Epithelial cell of prostate (primary cell): ENCODE measurements around the gene SPATA13.
"Not testable (repeated sequence)": the region's sequence is repeated elsewhere in the genome, so short reads cannot be mapped to it uniquely, and the experiment has no call there.

Experiments
- DNase-seq: peaks from one replicate; pipeline ENCODE4 v3.0.0-alpha.2; 2011; ENCODE audit warnings: low read depth, low spot score
- H3K27ac ChIP-seq: fragments of 450-650 bp; 2 replicates; pipeline ENCODE4 v1.5.1; 2017; ENCODE audit warnings: mild to moderate bottlenecking

The SPATA13 gene

DNA sequence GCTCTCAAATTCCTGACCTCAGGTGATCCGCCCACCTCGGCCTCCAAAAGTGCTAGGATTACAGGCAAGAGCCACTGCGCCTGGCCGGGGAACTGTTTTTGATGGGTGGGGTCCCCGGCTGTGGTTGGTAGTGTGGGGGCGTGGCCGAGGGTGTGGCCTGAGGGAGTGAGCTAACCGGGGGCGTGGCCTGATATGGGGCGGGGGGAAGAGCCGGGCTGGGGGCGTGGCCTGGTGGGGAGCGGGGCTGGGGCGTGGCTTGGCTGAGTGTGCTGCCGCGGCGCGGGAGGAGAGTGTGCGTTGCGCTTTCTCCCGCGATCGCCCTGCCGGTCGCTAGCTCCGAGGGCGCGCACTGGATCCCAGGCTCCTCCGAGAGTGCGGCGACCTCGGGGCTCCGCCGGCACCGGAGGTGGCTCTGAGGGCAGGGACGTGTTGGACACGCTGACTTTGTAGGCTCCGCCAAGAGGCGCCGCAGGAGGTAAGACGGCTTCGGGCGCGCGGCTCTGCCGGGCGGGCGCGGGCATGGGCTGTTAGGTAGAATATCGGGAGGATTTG is at the start of gene SPATA13:
SPATA13 (plus strand) TSS at position 263 of the 552 bp plus-strand sequence. CDS start 62,210 bp downstream, outside the sequence.
- DNase-seq = no peak
- peak within 1 kb of the TSS; percentile 16 for H3K27ac ChIP-seq

GRCh38 chr13:24112791-24113190 is 47.7 kb upstream of the SPATA13 start:
- no peak for DNase-seq

DNA sequence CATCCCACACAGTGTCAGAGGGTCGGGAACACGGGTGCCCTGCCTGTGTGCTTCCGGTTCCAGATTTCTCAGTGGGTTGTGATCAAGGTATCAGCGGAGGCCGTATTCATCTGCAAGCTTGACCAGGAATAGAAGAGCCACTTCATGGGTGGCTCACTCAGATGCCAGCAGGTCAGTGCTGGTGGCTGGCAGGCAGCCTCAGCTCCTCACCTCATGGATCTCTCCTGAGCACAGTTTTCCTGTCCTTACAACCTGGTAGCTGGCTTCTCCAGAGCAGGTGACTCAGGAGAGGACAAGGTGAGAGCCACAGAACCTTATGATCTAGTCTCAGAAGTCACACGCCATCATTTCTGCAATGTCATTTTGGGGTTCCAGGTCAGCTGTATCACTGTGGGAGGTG is 44.8 kb upstream of the SPATA13 start:
- DNase-seq = no peak

More at GRCh38 chr13:24112791-24113190, 47.7 kb upstream of the SPATA13 start:
- no peak overlapping the region for H3K27ac ChIP-seq

GRCh38 chr13:24116131-24116530 is 44.4 kb upstream of the SPATA13 start:
- no peak overlapping the region for H3K27ac ChIP-seq
- DNase-seq = no peak

More for the DNA sequence above, 44.8 kb upstream of the SPATA13 start:
- H3K27ac ChIP-seq = no peak overlapping the region

GRCh38 chr13:24118576-24118975 is 41.9 kb upstream of the SPATA13 start:
- H3K27ac ChIP-seq = no peak overlapping the region
- no peak for DNase-seq

DNA sequence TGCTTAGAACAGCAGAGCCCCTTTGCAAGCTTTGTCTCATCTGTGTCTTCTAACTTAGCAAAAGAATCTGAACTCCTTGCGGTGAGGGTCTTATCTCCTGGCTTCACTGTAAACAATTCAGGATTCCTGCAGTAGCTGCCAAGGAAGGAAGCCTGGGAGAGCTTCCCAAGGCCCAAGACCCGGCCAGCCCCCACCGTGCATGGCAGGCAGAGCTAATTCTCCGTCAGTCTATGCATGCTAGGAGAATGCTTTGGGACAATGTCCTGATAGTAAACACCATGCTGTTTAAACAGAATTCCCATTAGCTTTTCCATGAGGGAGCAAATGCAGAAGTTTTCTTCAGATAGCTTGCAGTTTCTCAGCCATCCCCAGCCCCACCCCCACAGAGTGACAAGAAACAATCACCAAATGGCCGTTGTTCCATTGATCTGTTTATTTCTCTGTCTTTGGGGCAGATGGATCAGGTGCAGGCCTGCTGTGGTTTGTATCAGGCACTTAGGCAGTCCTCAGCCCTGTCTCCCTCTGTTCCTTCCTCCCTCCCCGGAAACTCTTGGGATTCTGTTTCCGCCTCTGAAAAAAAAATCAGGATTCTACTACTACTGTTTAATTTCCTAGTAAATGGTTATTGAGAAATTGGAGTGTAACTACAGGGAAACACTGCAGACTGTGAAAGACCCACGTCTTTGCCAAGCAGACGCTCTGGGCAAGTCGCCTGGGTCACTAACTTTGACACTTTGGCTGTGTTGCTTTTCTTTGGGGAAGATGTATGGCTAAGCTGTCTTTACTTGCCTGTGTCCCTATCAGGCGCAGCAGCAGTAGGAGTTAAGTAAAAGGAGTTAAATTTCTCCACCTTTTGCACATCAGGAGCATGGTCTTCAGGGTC is 40.7 kb upstream of the SPATA13 start:
- no peak overlapping the region for H3K27ac ChIP-seq
- no peak for DNase-seq

- H3K27ac ChIP-seq, DNase-seq: not testable (repeated sequence)
Observed at GRCh38 chr13:24122045-24122444, 38.5 kb upstream of the SPATA13 start.

DNA sequence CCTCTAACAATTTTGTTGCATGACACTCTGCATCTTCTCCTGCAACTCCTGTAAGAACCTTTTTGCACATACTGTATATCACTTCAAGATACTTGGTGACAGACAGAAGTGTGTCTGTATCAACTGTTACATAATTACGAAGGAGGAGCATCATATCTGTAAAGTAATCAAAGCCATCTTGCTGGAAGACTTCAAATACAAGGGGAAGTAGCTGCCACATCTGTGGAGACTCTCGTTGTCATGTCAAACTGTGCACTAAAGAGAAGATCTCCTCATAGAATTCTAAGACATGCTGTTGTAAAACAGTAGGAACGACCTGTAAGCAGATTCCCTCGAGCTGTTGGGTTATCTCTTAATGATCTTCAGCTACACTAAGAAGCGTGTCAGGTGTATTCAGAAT is 38.0 kb upstream of the SPATA13 start:
- no peak overlapping the region for H3K27ac ChIP-seq
- no peak for DNase-seq

GRCh38 chr13:24123761-24124160 is 36.8 kb upstream of the SPATA13 start:
- no peak overlapping the region for H3K27ac ChIP-seq
- no peak for DNase-seq

GRCh38 chr13:24124789-24125476 is 35.6 kb upstream of the SPATA13 start:
- H3K27ac ChIP-seq = no peak overlapping the region
- DNase-seq = no peak

- no peak for DNase-seq
- H3K27ac ChIP-seq = peak overlapping the region; percentile 7
Observed at GRCh38 chr13:24127116-24127631, 33.3 kb upstream of the SPATA13 start.

DNA sequence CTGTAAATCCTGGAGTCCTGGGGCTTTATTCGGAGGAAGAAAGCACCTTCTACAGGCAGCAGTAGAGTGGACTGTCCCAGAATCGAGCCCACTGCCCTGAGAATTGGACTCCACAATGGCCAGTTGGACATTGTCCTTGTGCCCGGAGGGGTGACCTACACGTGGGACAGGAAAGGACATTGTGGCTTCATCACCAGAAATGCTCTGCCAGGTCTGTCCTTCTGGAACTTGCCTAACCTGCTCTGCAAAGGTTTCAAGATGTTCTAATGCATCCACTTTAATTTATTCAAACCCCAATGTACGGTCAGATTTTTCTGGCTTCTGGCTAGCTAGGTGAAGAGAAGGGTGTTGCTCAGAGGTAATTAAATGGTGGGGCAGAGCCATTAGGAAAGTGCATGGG is 32.4 kb upstream of the SPATA13 start:
- H3K27ac ChIP-seq = peak overlapping the region; percentile 7
- DNase-seq = no peak

- no peak for DNase-seq
- no peak overlapping the region for H3K27ac ChIP-seq
Observed at GRCh38 chr13:24128962-24129361, 31.6 kb upstream of the SPATA13 start.

DNA sequence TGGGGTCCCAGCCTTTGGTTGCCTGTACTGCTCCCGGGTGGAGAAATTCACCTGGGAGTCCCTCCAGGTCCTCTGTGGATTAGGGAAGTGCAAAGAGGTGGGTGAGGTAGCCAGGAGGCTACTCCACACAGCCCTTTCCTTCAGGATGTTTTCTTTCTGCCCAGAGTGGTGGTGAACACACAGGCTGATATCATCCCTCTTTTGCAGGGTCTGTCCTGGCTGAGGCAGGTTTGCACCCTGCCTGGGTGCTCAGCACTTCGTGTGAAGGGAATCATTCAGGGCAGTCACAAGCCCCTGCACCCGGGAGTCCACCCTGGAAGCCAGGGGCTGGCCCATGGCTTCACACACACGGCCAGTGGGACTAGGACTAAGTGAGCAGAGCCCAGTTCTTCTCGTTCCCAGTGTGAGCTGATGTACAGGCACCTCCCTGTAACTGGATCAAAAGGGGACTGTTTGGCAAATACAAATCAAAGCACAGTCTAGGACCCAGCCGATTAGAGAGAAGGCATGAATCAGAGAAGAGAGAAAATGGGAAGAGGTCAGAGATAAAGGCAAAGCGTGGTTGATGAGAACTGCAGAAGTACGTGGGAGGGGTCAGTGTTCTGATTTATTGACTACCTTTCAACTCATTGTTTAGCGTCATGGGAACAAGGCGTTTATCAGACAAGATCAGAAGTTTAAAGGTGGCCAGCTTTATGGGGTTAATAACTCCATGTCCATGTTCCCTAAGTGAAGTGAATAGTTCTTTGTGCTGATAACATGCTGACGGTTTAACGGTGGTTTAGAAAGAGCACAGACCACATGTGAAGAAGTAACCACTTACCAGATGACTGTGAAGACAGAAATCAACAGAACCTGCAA is 30.4 kb upstream of the SPATA13 start:
- DNase-seq = no peak
- no peak overlapping the region for H3K27ac ChIP-seq

DNA sequence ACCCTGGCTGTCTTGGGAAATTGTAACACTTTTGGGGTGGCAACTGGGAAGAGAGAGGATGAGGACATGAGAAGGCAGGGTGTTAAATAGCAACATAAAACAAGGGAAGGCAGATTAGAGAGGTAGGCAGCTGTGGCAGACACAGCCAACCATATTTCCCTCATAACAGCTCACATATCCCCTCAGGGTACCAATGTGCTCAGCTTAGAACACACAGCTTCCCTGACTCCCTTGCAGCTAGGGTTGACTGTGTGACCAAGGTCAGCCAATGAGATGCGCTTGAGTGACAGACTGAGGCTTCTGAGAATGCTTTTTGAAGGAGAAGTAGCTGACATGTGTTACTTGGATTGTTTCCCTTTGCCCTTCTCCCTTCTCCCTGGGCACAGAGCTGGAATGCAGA is 28.8 kb upstream of the SPATA13 start:
- no peak overlapping the region for H3K27ac ChIP-seq
- no peak for DNase-seq

DNA sequence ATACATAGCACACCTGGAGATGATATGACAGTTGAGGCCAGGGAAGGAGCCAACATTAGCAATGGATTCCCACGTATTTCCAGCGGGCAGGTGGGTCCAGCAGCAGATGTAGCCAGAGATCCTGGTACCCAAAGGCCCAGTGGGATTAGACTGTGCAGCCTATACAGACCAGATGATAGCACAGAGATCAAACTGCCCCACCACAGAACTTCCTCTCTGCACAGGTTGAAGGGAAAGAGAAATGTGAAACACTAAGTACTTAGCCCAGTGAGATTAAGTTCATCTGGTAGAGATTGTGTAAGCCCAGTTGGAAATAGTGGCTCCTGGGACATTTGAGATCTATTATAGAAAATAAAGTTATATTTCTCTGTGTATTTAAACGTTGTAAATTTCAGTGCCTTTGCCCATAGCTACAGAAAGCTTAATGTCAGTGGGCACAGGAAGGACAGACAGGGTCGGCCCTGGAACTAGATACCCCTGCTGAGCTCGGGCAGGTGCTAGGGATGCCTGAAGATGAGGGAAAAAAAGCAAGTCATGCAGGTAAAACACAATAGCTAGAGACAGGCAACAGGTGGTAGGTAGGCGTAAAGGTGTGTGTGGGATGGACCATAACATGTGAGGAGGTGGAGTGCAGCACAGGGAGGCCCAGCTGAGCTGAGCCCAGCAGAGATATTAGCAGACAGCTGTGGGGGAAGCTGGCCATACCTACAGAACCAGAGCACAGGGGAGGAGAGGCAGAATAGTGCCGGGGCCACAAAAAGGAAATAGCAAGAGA is 27.3 kb upstream of the SPATA13 start:
- no peak overlapping the region for H3K27ac ChIP-seq
- no peak for DNase-seq

DNA sequence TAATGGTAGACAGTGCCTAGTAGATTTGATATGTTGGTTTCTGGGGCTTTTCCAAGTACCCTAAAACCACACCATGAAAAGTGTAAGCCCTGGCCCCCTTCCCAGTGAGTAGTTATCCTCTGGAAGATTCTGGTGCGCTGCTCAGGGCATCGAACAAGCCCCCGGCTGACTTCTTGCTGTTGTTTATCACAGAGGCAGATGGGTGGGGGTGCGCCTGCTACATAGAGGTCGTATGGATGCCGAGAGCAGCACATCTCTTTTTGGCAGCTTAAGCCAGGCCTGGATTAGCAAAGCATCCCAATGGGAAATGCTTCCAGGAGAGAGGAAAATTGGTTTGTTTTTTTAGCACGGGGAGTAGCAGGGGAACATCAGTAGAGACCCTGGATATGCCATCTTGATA is 26.3 kb upstream of the SPATA13 start:
- no peak for DNase-seq
- no peak overlapping the region for H3K27ac ChIP-seq

DNA sequence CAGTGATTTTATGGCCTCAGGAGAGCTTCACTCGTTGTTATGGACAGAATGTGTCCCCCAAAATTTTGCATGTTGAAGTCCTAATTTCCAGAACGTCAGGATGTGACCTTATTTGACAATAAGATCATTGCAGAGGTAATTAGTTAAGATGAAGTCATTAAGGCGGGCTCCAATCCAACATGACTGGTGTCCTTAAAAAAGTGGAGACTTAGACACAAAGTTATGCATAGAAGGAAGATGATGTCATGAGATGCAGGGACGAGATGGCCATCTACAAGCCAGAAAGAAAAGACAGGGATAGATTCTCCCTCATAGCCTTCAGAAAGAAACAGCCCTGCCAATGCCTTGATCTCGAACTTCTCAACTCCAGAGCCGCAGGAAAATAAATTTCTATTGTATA is 25.8 kb upstream of the SPATA13 start:
- H3K27ac ChIP-seq = no peak overlapping the region
- no peak for DNase-seq

GRCh38 chr13:24135674-24136300 is 24.7 kb upstream of the SPATA13 start:
- no peak for DNase-seq
- no peak overlapping the region for H3K27ac ChIP-seq
